ENCODE data around the gene MEG3. TPM values are rescaled to one million over a fixed set of nuclear protein-coding genes. Genes with fewer than 3 reads are reported as not detected.

MEG3 gene
- total and polyA plus RNA-seq, 8 donors = 15.9 to 398 (median 329) TPM

GRCh38 chr14:100823413-100824080 lies 2.4 kb upstream of the MEG3 start:
- H3K27ac ChIP-seq = no peak overlapping the region
- H3K4me3 ChIP-seq = no peak overlapping the region
- intact Hi-C loops (cut with DNase I) = no loop called here
- DNase-seq (no peak), ATAC-seq (no peak)
- TF ChIP-seq CTCF (IDR thresholded peaks at IDR 0.05) = no peak
- no peaks in the 10 kb centered on the region for H3K36me3 ChIP-seq
- peaks cover 10 to 67% of the 10 kb centered on the region in 2 donors for H3K27me3 ChIP-seq
- H3K4me1 ChIP-seq = peaks cover 0 to 4% of the 10 kb centered on the region in 2 donors
- H3K9me3 ChIP-seq = peaks cover 0 to 5% of the 10 kb centered on the region in 2 donors

GRCh38 chr14:100824091-100824551 lies 1.8 kb upstream of the MEG3 start:
- DNase-seq (peak in 1 of 4 donors; percentile 76), ATAC-seq (peak; percentile 40)

GRCh38 chr14:100824901-100825712 lies 811 bp upstream of the MEG3 start:
- DNase-seq = no peak
- Histone ChIP-seq H3K27ac (no peak overlapping the region), H3K9me3 (peaks cover 0 to 5% of the 10 kb centered on the region in 2 donors), H3K27me3 (peaks cover 10 to 79% of the 10 kb centered on the region in 2 donors), H3K4me3 (no peak overlapping the region), H3K4me1 (peaks cover 0 to 4% of the 10 kb centered on the region in 2 donors), H3K36me3 (no peaks in the 10 kb centered on the region)
- intact Hi-C loops (cut with DNase I) = no loop called here
- no peak for ATAC-seq
- TF ChIP-seq CTCF (IDR thresholded peaks at IDR 0.05) = no peak

More at GRCh38 chr14:100824091-100824551, 1.8 kb upstream of the MEG3 start:
- TF ChIP-seq CTCF (IDR thresholded peaks at IDR 0.05) = no peak
- H3K4me3 ChIP-seq = no peak overlapping the region
- intact Hi-C loops (cut with DNase I) = no loop called here
- no peak overlapping the region for H3K27ac ChIP-seq
- no peaks in the 10 kb centered on the region for H3K36me3 ChIP-seq
- H3K4me1 ChIP-seq = peaks cover 0 to 4% of the 10 kb centered on the region in 2 donors
- peaks cover 10 to 73% of the 10 kb centered on the region in 2 donors for H3K27me3 ChIP-seq
- peaks cover 0 to 5% of the 10 kb centered on the region in 2 donors for H3K9me3 ChIP-seq

- TF ChIP-seq CTCF (IDR thresholded peaks at IDR 0.05) = no peak
- Histone ChIP-seq H3K27ac (no peak overlapping the region), H3K9me3 (peaks cover 0 to 5% of the 10 kb centered on the region in 2 donors), H3K27me3 (peaks cover 10 to 75% of the 10 kb centered on the region in 2 donors), H3K4me3 (peak overlapping the region in 1 of 2 donors; percentile 24), H3K36me3 (no peaks in the 10 kb centered on the region), H3K4me1 (peaks cover 0 to 4% of the 10 kb centered on the region in 2 donors)
- DNase-seq (no peak), ATAC-seq (no peak)
- intact Hi-C loops (cut with DNase I) = no loop called here
Observed at GRCh38 chr14:100826391-100827100, 628 bp downstream of the MEG3 start.
